Panc1 (cell line): ENCODE measurements around the gene IGSF23. TPM values are rescaled to one million over a fixed set of nuclear protein-coding genes. Genes with fewer than 3 reads are reported as not detected.

Experiments used
- ATAC-seq: fragments of 200-7000 bp; cut with Tn5 transposase; 2 replicates; pipeline ENCODE4 v1.9.1; 2020; ENCODE audit warnings: mild to moderate bottlenecking, moderate library complexity
- BruUV-seq: library from RNA; stranded (reverse); fragments of 400-500 nt; replicated peaks from 2 replicates; lab custom pipeline; 2021; lab: Mats Ljungman, UMichigan
- CTCF ChIA-PET: fragments of 300-600 bp; sonication (Branson Sonifier 250); formaldehyde crosslinking; loops from one replicate; lab custom pipeline; 2022; ENCODE audit warnings: antibody characterized with exemption; lab: Charles Lee
- POLR2A ChIA-PET: fragments of 300-600 bp; sonication (Branson Sonifier 250); formaldehyde crosslinking; loops from one replicate; lab custom pipeline; 2022; ENCODE audit warnings: antibody characterized with exemption; lab: Charles Lee
- DNase-seq: peaks from one replicate; pipeline ENCODE4 v3.0.0-alpha.2; 2010; ENCODE audit warnings: low read depth, low spot score
- H3K27ac ChIP-seq: 2 replicates; pipeline ENCODE4 v1.5.1; 2011; ENCODE audit warnings: mild to moderate bottlenecking, low read length, inconsistent platforms
- H3K27me3 ChIP-seq: fragments of 200-500 bp; sonication (Bioruptor generic); 2 replicates; pipeline ENCODE4 v1.6.0; 2014; ENCODE audit warnings: low read length, inconsistent platforms; ENCODE audit not compliant: control insufficient read depth, insufficient read depth
- H3K36me3 ChIP-seq: fragments of 200-500 bp; sonication (Bioruptor generic); 2 replicates; pipeline ENCODE4 v1.5.1; 2014; ENCODE audit warnings: inconsistent platforms, mild to moderate bottlenecking, low read length, moderate library complexity; ENCODE audit not compliant: control insufficient read depth, insufficient read depth
- H3K4me1 ChIP-seq: 2 replicates; pipeline ENCODE4 v1.5.1; 2011; ENCODE audit warnings: inconsistent platforms, mild to moderate bottlenecking, low read length, moderate library complexity; ENCODE audit not compliant: control insufficient read depth, insufficient read depth
- H3K4me3 ChIP-seq, 2 experiments: 2 replicates each; pipeline ENCODE4 v1.5.1; 2011 to 2012; ENCODE audit warnings: low read depth in 2 of 2, low read length in 2 of 2, mild to moderate bottlenecking in 2 of 2, inconsistent platforms in 1 of 2, moderate library complexity in 1 of 2
- H3K9me3 ChIP-seq: fragments of 200-500 bp; sonication (Bioruptor generic); 2 replicates; pipeline ENCODE4 v1.5.1; 2014; ENCODE audit warnings: low read depth, mild to moderate bottlenecking, inconsistent platforms, low read length, moderate library complexity; ENCODE audit not compliant: control insufficient read depth, insufficient read depth
- CTCF ChIP-seq: fragments of 450-650 bp; IDR thresholded peaks from 2 replicates; pipeline ENCODE4 v1.5.1; 2017; ENCODE audit warnings: mild to moderate bottlenecking
- POLR2AphosphoS5 ChIP-seq: IDR thresholded peaks from 2 replicates; pipeline ENCODE4 v1.6.1; 2012; ENCODE audit warnings: mild to moderate bottlenecking, low read depth, low read length, moderate library complexity
- REST ChIP-seq, 2 experiments: IDR thresholded peaks; 2 replicates each; pipeline ENCODE4 v1.6.1; 2011 to 2012; ENCODE audit warnings: low read depth in 2 of 2, control low read depth in 1 of 2, low read length in 1 of 2, mild to moderate bottlenecking in 1 of 2, moderate library complexity in 1 of 2; ENCODE audit not compliant: insufficient read depth in 1 of 2
- SIN3A ChIP-seq: IDR thresholded peaks from 2 replicates; pipeline ENCODE4 v1.6.1; 2012; ENCODE audit warnings: low read depth, mild to moderate bottlenecking, low read length, moderate library complexity, borderline replicate concordance; ENCODE audit not compliant: insufficient read depth
- TCF7L2 ChIP-seq: IDR thresholded peaks from 2 replicates; pipeline ENCODE4 v1.6.1; 2011; ENCODE audit warnings: mild to moderate bottlenecking, low read depth, low read length, inconsistent platforms
- in situ Hi-C: cut with HindIII; loops from 2 replicates; pipeline ENCODE4 v1.10.0; 2016; ENCODE audit warnings: low sequenced_read_pairs, low pct_unique_long_range_greater_than_20kb
- intact Hi-C: fragments of 100-400 bp; cut with micrococcal nuclease; formaldehyde crosslinking; loops from one replicate; pipeline ENCODE4 v1.10.0; 2022; ENCODE audit not compliant: unreplicated experiment
- total RNA-seq: library from RNA; stranded (reverse); gene quantifications from one replicate; pipeline ENCODE4 v1.2.1, GENCODE V29; 2021; ENCODE audit not compliant: unreplicated experiment

The IGSF23 gene
- total RNA-seq, 1 experiment from 2014 or later = not detected

GRCh38 chr19:44574186-44574950 is 39.0 kb upstream of the IGSF23 start:
- BruUV-seq = no TSS peak
- ATAC-seq (no peak), DNase-seq (no peak)
- Histone ChIP-seq H3K36me3 (no peaks in the 10 kb centered on the region), H3K9me3 (no peaks in the 10 kb centered on the region), H3K4me1 (no peaks in the 10 kb centered on the region), H3K27ac (no peak overlapping the region), H3K27me3 (no peaks in the 10 kb centered on the region), H3K4me3 (no peak overlapping the region)
- intact Hi-C loops (no loop called here), in situ Hi-C loops (no loop called here)
- POLR2A ChIA-PET = no interaction called here
- TF ChIP-seq CTCF = no peak
- no peak for TF ChIP-seq TCF7L2
- TF ChIP-seq POLR2AphosphoS5 = no peak
- no peak for TF ChIP-seq SIN3A
- no peak for TF ChIP-seq REST (IDR thresholded peaks at IDR 0.05; ENCODE audit: insufficient read depth in 1 of 2, low read depth in 2 of 2, low read length in 1 of 2)
- CTCF ChIA-PET = interaction anchor here (0.6 to 0.7 kb wide), 2 partner anchors 139 to 146 kb away, joined by 3 to 10 read pairs; no protein-coding TSS in a partner anchor

- ChIA-PET POLR2A (no interaction called here), CTCF (no interaction called here)
- Histone ChIP-seq H3K27ac (no peak overlapping the region), H3K36me3 (no peaks in the 10 kb centered on the region), H3K9me3 (no peaks in the 10 kb centered on the region), H3K4me3 (no peak overlapping the region), H3K4me1 (no peaks in the 10 kb centered on the region), H3K27me3 (no peaks in the 10 kb centered on the region)
- BruUV-seq = no TSS peak
- in situ Hi-C loops = no loop called here
- DNase-seq (no peak), ATAC-seq (no peak)
- TF ChIP-seq POLR2AphosphoS5 (no peak), CTCF (no peak), TCF7L2 (no peak), SIN3A (no peak), REST (IDR thresholded peaks at IDR 0.05; ENCODE audit: insufficient read depth in 1 of 2, low read depth in 2 of 2, low read length in 1 of 2) (no peak)
- intact Hi-C loops = loop anchor here (5.0 kb wide), 1 partner anchor 82 kb away; no protein-coding TSS in a partner anchor
These were observed 38.2 kb upstream of the IGSF23 start for GRCh38 chr19:44575116-44575700.
